Hepatocyte (in vitro differentiated cells): ENCODE results near the gene LRRC75B.
"Not testable (repeated sequence)": the region's sequence is repeated elsewhere in the genome, so short reads cannot be mapped to it uniquely, and the experiment has no call there.

ENCODE experiments used
- CTCF ChIP-seq: fragments of 200-600 bp; sonication (generic); IDR thresholded peaks from 2 replicates; pipeline ENCODE4 v1.5.1; 2016; ENCODE audit warnings: antibody characterized with exemption, mild to moderate bottlenecking; ENCODE audit not compliant: poor library complexity
- EZH2phosphoT487 ChIP-seq: fragments of 200-600 bp; sonication (generic); IDR thresholded peaks from one replicate; pipeline ENCODE4 v1.6.1; 2018; ENCODE audit warnings: antibody characterized with exemption, mild to moderate bottlenecking, low read depth, moderate library complexity; ENCODE audit not compliant: unreplicated experiment, severe bottlenecking

GRCh38 chr22:24609888-24610287, 17.0 kb upstream of the LRRC75B start:
- TF ChIP-seq CTCF, EZH2phosphoT487: not testable (repeated sequence)
